HG03575 (cell line): ENCODE data around the gene TNFAIP6.
"Not testable (repeated sequence)": the region's sequence is repeated elsewhere in the genome, so short reads cannot be mapped to it uniquely, and the experiment has no call there.

ENCODE experiments used
- ATAC-seq: cut with Tn5 transposase; IDR thresholded peaks from one replicate; pipeline ENCODE4 v1.9.1; 2021; ENCODE audit not compliant: unreplicated experiment, insufficient number of reproducible peaks, low FRiP score; ENCODE audit errors: extremely low read depth

TNFAIP6 gene

DNA sequence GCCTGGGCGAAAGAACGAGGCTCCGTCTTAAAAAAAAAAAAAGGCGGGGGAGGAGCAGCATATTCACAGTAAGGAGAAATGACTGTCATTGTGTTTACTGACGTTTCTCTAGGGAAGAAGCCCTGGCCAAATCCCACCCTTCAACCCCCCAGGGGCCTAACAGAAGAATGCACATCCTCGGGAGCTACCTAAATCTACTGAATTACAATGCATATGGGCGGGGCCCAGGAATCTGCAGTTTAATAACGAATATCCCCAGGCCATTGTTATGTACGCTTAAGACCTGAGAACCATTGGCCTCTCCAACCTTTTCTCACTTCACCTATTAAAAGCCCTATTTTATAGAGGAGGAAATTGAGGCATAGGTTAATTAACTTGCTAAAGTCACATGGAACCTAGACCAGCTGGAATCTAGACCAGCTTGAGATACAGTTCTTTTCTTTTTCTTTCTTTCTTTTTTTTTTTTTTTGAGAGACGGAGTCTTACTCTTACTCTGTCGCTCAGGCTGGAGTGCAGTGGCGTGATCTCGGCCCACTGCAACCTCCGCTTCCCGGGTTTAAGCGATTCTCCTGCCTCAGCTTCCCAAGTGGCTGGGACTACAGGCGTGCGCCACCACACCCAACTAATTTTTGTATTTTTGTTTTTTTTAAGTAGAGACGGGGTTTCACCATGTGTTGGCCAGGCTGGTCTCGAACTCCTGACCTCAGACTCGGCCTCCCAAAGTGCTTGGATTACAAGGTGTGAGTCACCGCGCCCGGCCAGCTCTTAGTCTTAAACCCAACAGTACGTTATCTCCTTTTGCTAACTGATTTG is 51.6 kb downstream of the TNFAIP6 start:
- no peak for ATAC-seq

GRCh38 chr2:151409601-151410484 is 52.5 kb downstream of the TNFAIP6 start, which contains the start of gene RIF1:
Gene RIF1 (plus strand): TSS chr2:151409902. CDS start chr2:151410424, 522 bp downstream.
- peak; percentile 66 for ATAC-seq

DNA sequence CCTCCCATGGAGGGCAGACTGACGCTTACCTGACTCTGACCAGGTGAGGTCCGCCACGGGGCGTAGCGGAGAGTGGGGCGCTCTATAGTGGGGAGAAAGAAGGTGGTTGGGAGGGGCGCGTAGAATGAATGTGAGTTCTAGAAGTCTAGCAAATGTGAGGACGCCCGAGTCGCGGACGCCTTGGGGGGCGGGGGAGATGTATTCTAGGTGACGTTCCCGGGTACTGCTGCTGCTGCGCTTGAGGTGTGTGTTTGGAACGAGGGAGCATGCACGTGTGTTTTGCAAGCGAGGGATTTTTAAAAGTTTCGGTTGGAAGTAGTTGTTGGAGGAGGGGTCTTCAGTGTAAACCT is 53.1 kb downstream of the TNFAIP6 start:
- peak; percentile 20 for ATAC-seq

- ATAC-seq, result no peak
Observed at GRCh38 chr2:151417650-151418049, 60.3 kb downstream of the TNFAIP6 start.

GRCh38 chr2:151421681-151422080 is 64.3 kb downstream of the TNFAIP6 start:
- not testable (repeated sequence) for ATAC-seq

GRCh38 chr2:151422917-151423439 is 65.6 kb downstream of the TNFAIP6 start:
- ATAC-seq, result no peak

GRCh38 chr2:151423760-151424159 is 66.4 kb downstream of the TNFAIP6 start:
- ATAC-seq, result no peak
